HL-60 (cell line): ENCODE data around the gene HRAS.

Experiments
- POLR2AphosphoS5 ChIP-seq: IDR thresholded peaks from 2 replicates; pipeline ENCODE4 v1.6.1; 2012; ENCODE audit warnings: low read depth
- SPI1 ChIP-seq: IDR thresholded peaks from 2 replicates; pipeline ENCODE4 v1.6.1; 2012; ENCODE audit warnings: low read depth, mild to moderate bottlenecking, borderline replicate concordance
- TF ChIP-seq, protein P1 (sequence below): IDR thresholded peaks from one replicate; pipeline ENCODE4 v1.5.1; 2011; ENCODE audit warnings: low read length, control low read depth, inconsistent platforms; ENCODE audit not compliant: insufficient read depth
- TF ChIP-seq, protein P2 (sequence below): IDR thresholded peaks from 2 replicates; pipeline ENCODE4 v1.6.1; 2012; ENCODE audit warnings: low read depth; ENCODE audit not compliant: insufficient replicate concordance

DNA sequence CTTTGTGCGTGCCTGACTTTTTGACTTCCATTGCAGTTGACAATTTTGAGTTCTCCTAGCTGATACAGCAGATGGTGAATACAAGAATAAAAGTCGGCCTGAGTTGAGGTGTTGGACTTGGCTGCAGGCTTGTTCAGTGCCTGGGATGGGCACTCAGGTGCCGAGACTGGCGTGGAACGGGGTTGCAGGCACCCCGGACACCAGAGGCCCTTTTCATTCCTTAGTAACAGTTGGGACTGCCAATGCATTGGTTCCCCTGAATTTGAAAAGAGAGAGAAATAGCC, 42.2 kb upstream of the HRAS start:
- TF ChIP-seq, protein P1, sequence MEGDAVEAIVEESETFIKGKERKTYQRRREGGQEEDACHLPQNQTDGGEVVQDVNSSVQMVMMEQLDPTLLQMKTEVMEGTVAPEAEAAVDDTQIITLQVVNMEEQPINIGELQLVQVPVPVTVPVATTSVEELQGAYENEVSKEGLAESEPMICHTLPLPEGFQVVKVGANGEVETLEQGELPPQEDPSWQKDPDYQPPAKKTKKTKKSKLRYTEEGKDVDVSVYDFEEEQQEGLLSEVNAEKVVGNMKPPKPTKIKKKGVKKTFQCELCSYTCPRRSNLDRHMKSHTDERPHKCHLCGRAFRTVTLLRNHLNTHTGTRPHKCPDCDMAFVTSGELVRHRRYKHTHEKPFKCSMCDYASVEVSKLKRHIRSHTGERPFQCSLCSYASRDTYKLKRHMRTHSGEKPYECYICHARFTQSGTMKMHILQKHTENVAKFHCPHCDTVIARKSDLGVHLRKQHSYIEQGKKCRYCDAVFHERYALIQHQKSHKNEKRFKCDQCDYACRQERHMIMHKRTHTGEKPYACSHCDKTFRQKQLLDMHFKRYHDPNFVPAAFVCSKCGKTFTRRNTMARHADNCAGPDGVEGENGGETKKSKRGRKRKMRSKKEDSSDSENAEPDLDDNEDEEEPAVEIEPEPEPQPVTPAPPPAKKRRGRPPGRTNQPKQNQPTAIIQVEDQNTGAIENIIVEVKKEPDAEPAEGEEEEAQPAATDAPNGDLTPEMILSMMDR: no peak
- TF ChIP-seq, protein P2, sequence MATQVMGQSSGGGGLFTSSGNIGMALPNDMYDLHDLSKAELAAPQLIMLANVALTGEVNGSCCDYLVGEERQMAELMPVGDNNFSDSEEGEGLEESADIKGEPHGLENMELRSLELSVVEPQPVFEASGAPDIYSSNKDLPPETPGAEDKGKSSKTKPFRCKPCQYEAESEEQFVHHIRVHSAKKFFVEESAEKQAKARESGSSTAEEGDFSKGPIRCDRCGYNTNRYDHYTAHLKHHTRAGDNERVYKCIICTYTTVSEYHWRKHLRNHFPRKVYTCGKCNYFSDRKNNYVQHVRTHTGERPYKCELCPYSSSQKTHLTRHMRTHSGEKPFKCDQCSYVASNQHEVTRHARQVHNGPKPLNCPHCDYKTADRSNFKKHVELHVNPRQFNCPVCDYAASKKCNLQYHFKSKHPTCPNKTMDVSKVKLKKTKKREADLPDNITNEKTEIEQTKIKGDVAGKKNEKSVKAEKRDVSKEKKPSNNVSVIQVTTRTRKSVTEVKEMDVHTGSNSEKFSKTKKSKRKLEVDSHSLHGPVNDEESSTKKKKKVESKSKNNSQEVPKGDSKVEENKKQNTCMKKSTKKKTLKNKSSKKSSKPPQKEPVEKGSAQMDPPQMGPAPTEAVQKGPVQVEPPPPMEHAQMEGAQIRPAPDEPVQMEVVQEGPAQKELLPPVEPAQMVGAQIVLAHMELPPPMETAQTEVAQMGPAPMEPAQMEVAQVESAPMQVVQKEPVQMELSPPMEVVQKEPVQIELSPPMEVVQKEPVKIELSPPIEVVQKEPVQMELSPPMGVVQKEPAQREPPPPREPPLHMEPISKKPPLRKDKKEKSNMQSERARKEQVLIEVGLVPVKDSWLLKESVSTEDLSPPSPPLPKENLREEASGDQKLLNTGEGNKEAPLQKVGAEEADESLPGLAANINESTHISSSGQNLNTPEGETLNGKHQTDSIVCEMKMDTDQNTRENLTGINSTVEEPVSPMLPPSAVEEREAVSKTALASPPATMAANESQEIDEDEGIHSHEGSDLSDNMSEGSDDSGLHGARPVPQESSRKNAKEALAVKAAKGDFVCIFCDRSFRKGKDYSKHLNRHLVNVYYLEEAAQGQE: no peak
- TF ChIP-seq POLR2AphosphoS5 (no peak), SPI1 (no peak)
